SK-N-SH (cell line): ENCODE measurements around the gene PLXND1. TPM values are rescaled to one million over a fixed set of nuclear protein-coding genes. Genes with fewer than 3 reads are reported as not detected.

ENCODE experiments used
- CTCF ChIA-PET: fragments of 300-600, 350-600 bp; formaldehyde crosslinking; extraction: SDS; loops from one replicate; lab custom pipeline; 2021; lab: Yijun Ruan, JAX
- POLR2A ChIA-PET: fragments of 350-600 bp; sonication (Branson Sonifier 250); formaldehyde crosslinking; extraction: SDS; loops from one replicate; lab custom pipeline; 2020; ENCODE audit warnings: antibody characterized with exemption, inconsistent platforms; lab: Yijun Ruan, JAX
- DNase-seq: peaks from one replicate; pipeline ENCODE4 v3.0.0; 2012
- H2AFZ ChIP-seq: fragments of 200-600 bp; sonication (generic); 2 replicates; pipeline ENCODE4 v1.8.1; 2016; ENCODE audit warnings: antibody characterized with exemption, mild to moderate bottlenecking, low read depth
- H3F3A ChIP-seq: fragments of 200-600 bp; sonication (generic); replicated peaks from 2 replicates; pipeline ENCODE3; 2016; ENCODE audit warnings: antibody characterized with exemption, mild to moderate bottlenecking; ENCODE audit not compliant: insufficient read depth
- H3K27ac ChIP-seq, 2 experiments: fragments of 200-500 bp in 1 of 2; fragments of 200-600 bp in 1 of 2; sonication (Bioruptor generic) in 1 of 2; sonication (generic), shearing (Covaris generic) in 1 of 2; 2 replicates each; pipeline versions ENCODE4 v1.5.1 to v1.6.1; 2014 to 2016; ENCODE audit warnings: low read depth in 2 of 2, inconsistent platforms in 1 of 2, low read length in 1 of 2, mild to moderate bottlenecking in 1 of 2, mixed read lengths in 1 of 2
- H3K27me3 ChIP-seq: fragments of 200-600 bp; sonication (generic), shearing (Covaris generic); 2 replicates; pipeline ENCODE4 v1.6.1; 2016; ENCODE audit warnings: mixed run types; ENCODE audit not compliant: insufficient read depth
- H3K36me3 ChIP-seq, 2 experiments: fragments of 200-500 bp in 1 of 2; fragments of 200-600 bp in 1 of 2; sonication (Bioruptor generic) in 1 of 2; sonication (generic) in 1 of 2; replicated peaks in 1 of 2; 2 replicates each; pipeline versions ENCODE3 to v1.5.1; 2014 to 2016; ENCODE audit warnings: low read length in 1 of 2, mild to moderate bottlenecking in 1 of 2; ENCODE audit not compliant: insufficient read depth in 2 of 2, control insufficient read depth in 1 of 2
- H3K4me1 ChIP-seq, 2 experiments: fragments of 200-500 bp in 1 of 2; fragments of 200-600 bp in 1 of 2; sonication (Bioruptor generic) in 1 of 2; sonication (generic), shearing (Covaris generic) in 1 of 2; 2 replicates each; pipeline versions ENCODE4 v1.5.1 to v1.6.1; 2014 to 2016; ENCODE audit warnings: low read depth in 1 of 2, low read length in 1 of 2, mixed run types in 1 of 2; ENCODE audit not compliant: insufficient read depth in 2 of 2, control insufficient read depth in 1 of 2
- H3K4me2 ChIP-seq: fragments of 200-600 bp; sonication (generic), shearing (Covaris generic); 2 replicates; pipeline ENCODE4 v1.6.1; 2017; ENCODE audit warnings: mixed run types
- H3K4me3 ChIP-seq, 2 experiments: fragments of 200-500 bp in 1 of 2; fragments of 200-600 bp in 1 of 2; sonication (Bioruptor generic) in 1 of 2; sonication (generic), shearing (Covaris generic) in 1 of 2; 2 replicates each; pipeline versions ENCODE4 v1.5.1 to v1.8.1; 2014 to 2016; ENCODE audit warnings: low read depth in 2 of 2, inconsistent platforms in 1 of 2, low read length in 1 of 2, mild to moderate bottlenecking in 1 of 2, mixed read lengths in 1 of 2, moderate library complexity in 1 of 2
- H3K79me2 ChIP-seq: fragments of 200-600 bp; sonication (generic); 2 replicates; pipeline ENCODE4 v1.8.1; 2017; ENCODE audit warnings: mild to moderate bottlenecking; ENCODE audit not compliant: insufficient read depth
- H3K9ac ChIP-seq: fragments of 200-600 bp; sonication (generic); 2 replicates; pipeline ENCODE4 v1.6.1; 2017; ENCODE audit warnings: mixed run types
- H3K9me2 ChIP-seq: fragments of 200-600 bp; sonication (generic); 2 replicates; pipeline ENCODE4 v1.6.1; 2017; ENCODE audit warnings: mixed run types
- H3K9me3 ChIP-seq: fragments of 200-600 bp; sonication (generic); 2 replicates; pipeline ENCODE4 v1.6.1; 2017; ENCODE audit warnings: mixed run types, mild to moderate bottlenecking, moderate library complexity
- H4K20me1 ChIP-seq: fragments of 200-600 bp; sonication (generic); 2 replicates; pipeline ENCODE4 v1.6.1; 2017; ENCODE audit warnings: mild to moderate bottlenecking, mixed run types; ENCODE audit not compliant: insufficient read depth
- CHD2 ChIP-seq: fragments of 150-350 bp; IDR thresholded peaks from 2 replicates; pipeline ENCODE4 v1.6.1; 2018; ENCODE audit warnings: low read length; ENCODE audit not compliant: partially characterized antibody
- CTCF ChIP-seq: fragments of 200-600 bp; sonication (generic); IDR thresholded peaks from 2 replicates; pipeline ENCODE4 v1.6.1; 2017; ENCODE audit warnings: antibody characterized with exemption, mild to moderate bottlenecking, moderate library complexity
- FOXJ3 ChIP-seq: sonication (generic); formaldehyde crosslinking; IDR thresholded peaks from 2 replicates; pipeline ENCODE4 v1.5.1; 2020; ENCODE audit warnings: mild to moderate bottlenecking, missing genetic modification reagents
- GATA2 ChIP-seq: sonication (generic); formaldehyde crosslinking; IDR thresholded peaks from 2 replicates; pipeline ENCODE4 v1.5.0; 2020; ENCODE audit warnings: mild to moderate bottlenecking, missing genetic modification reagents
- MAX ChIP-seq: IDR thresholded peaks from 2 replicates; pipeline ENCODE4 v1.4.0; 2012; ENCODE audit warnings: low read depth
- MEF2A ChIP-seq: IDR thresholded peaks from 2 replicates; pipeline ENCODE4 v1.4.0; 2012; ENCODE audit warnings: low read depth, borderline replicate concordance
- MXI1 ChIP-seq: IDR thresholded peaks from 2 replicates; pipeline ENCODE4 v1.6.1; 2012; ENCODE audit warnings: mild to moderate bottlenecking, low read depth, low read length, improper control_type of control experiment
- NRF1 ChIP-seq: IDR thresholded peaks from 2 replicates; pipeline ENCODE4 v1.6.1; 2012; ENCODE audit warnings: low read depth, mild to moderate bottlenecking, low read length
- PBX3 ChIP-seq: IDR thresholded peaks from 2 replicates; pipeline ENCODE4; 2012
- POLR2AphosphoS5 ChIP-seq: IDR thresholded peaks from 2 replicates; pipeline ENCODE4 v1.6.1; 2012; ENCODE audit warnings: low read depth, low read length
- RAD21 ChIP-seq: IDR thresholded peaks from 2 replicates; pipeline ENCODE4 v1.6.1; 2012; ENCODE audit warnings: mild to moderate bottlenecking, low read length
- REST ChIP-seq: IDR thresholded peaks from 2 replicates; pipeline ENCODE4 v1.6.1; 2012; ENCODE audit warnings: mild to moderate bottlenecking, low read depth, low read length, moderate library complexity
- RFX5 ChIP-seq: IDR thresholded peaks from 2 replicates; pipeline ENCODE4 v1.6.1; 2012; ENCODE audit warnings: mild to moderate bottlenecking, improper control_type of control experiment, low read length
- RXRA ChIP-seq: IDR thresholded peaks from 2 replicates; pipeline ENCODE4 v1.4.0; 2012; ENCODE audit warnings: low read depth, mild to moderate bottlenecking, borderline replicate concordance
- SIN3A ChIP-seq: IDR thresholded peaks from 2 replicates; pipeline ENCODE4 v1.6.1; 2012; ENCODE audit warnings: low read depth, mild to moderate bottlenecking, low read length, moderate library complexity, borderline replicate concordance
- SMC3 ChIP-seq: IDR thresholded peaks from 2 replicates; pipeline ENCODE4 v1.6.1; 2012; ENCODE audit warnings: low read depth, low read length, improper control_type of control experiment
- TAF1 ChIP-seq: IDR thresholded peaks from 2 replicates; pipeline ENCODE4 v1.6.1; 2012; ENCODE audit warnings: low read depth, mild to moderate bottlenecking, low read length, moderate library complexity, borderline replicate concordance
- TCF12 ChIP-seq: IDR thresholded peaks from 2 replicates; pipeline ENCODE4 v1.4.0; 2012
- TEAD4 ChIP-seq: IDR thresholded peaks from 2 replicates; pipeline ENCODE4 v1.4.0; 2012; ENCODE audit warnings: mild to moderate bottlenecking, borderline replicate concordance; ENCODE audit not compliant: insufficient read depth
- whole genome bisulfite sequencing: methylation state at CpG from one replicate; pipeline ENCODE4 v1.1.6; 2017; ENCODE audit warnings: low lambda C conversion rate; 5-methylcytosine and 5-hydroxymethylcytosine counted together
- polyA plus RNA-seq, 3 experiments: library from polyadenylated mRNA; depleted of rRNA; stranded (reverse); fragments of >200 nt; gene quantifications; 2 replicates each; pipeline ENCODE4 v1.2.3, GENCODE V29; 2012

The PLXND1 gene
- polyA plus RNA-seq, 1 of the 3 experiments (the other 2 are of a cell fraction) = 53.5 TPM

- Histone ChIP-seq H3K27me3 (no peaks in the 10 kb centered on the region), H3K9ac (no peak overlapping the region), H3K36me3 (no peaks in the 10 kb centered on the region), H3K9me3 (no peaks in the 10 kb centered on the region), H4K20me1 (no peaks in the 10 kb centered on the region), H3F3A (no peaks in the 10 kb centered on the region), H3K4me2 (no peak overlapping the region), H3K4me3 (no peak overlapping the region), H3K9me2 (no peaks in the 10 kb centered on the region), H3K27ac (no peak overlapping the region), H3K79me2 (no peaks in the 10 kb centered on the region), H2AFZ (no peak overlapping the region), H3K4me1 (peaks cover 0 to 15% of the 10 kb centered on the region in 2 experiments; a peak in 2 of 4 replicates)
- POLR2A ChIA-PET = no interaction called here
- no peak for DNase-seq
- CTCF ChIA-PET = interaction anchor here (0.5 to 0.7 kb wide), 2 partner anchors 90 to 131 kb away, joined by 3 read pairs; no protein-coding TSS in a partner anchor
- TF ChIP-seq PBX3 = no peak
- no peak for TF ChIP-seq MAX
- TF ChIP-seq GATA2 (CRISPR knock-in tag) = no peak
- TF ChIP-seq TEAD4 = no peak
- TF ChIP-seq TCF12 = no peak
- TF ChIP-seq RAD21 = no peak
- TF ChIP-seq SMC3 = no peak
- TF ChIP-seq RFX5 = no peak
- no peak for TF ChIP-seq SIN3A
- no peak for TF ChIP-seq REST
- no peak for TF ChIP-seq POLR2AphosphoS5
- TF ChIP-seq MXI1 = no peak
- no peak for TF ChIP-seq FOXJ3 (CRISPR knock-in tag)
- no peak for TF ChIP-seq NRF1
- TF ChIP-seq MEF2A = no peak
- no peak for TF ChIP-seq TAF1
- no peak for TF ChIP-seq CHD2
- TF ChIP-seq RXRA = no peak
- no peak for TF ChIP-seq CTCF
- 100% methylated on average over 3 of the region's 8 CpGs for WGBS
Measured at GRCh38 chr3:129518581-129518980, 87.9 kb downstream of the PLXND1 start.
